Heart left ventricle (tissue), 13 donors: ENCODE measurements around the gene NPM1.

Experiments used
- CTCF ChIP-seq, 12 donors: fragments of 200-600 bp; sonication (generic) in 4 of 12; IDR thresholded peaks; one replicate each; pipeline versions ENCODE4 v1.5.0 to v1.8.0; 2018 to 2022; ENCODE audit warnings: antibody characterized with exemption in 12 of 12, mild to moderate bottlenecking in 5 of 12
- POLR2A ChIP-seq, 2 donors: fragments of 450-650 bp; IDR thresholded peaks; one replicate each; pipeline ENCODE4 v1.6.1; 2017; ENCODE audit warnings: antibody characterized with exemption in 2 of 2, mild to moderate bottlenecking in 2 of 2, moderate library complexity in 2 of 2
- donor health status: ischemic (EF 13 %, LVEDD 7.1; RV severe dilation, severe dysfunction).
- donor health status: DM: no; HTN: yes; CAD: no.
- donor health status: DM: no; HTN: no; CAD: no.
- donor health status: ischemic (EF 25% LVEDD 6.9; RV normal size, moderate dysfunction).
- donor health status: ischemic (EF 25% LVEDD 5.7; RV mildly dilated, moderate dysfunction).
- donor health status: ischemic (EF 35%, LVEDD 5.7; RV mildly dilated, moderate dysfunction).
- donor health status: nonischemic (EF 11% LVEDD 7.7; RV severe dilation, severe dysfunction).
- donor health status: DM: yes; HTN: yes; CAD: no.
- donor health status: PGD.
- donor health status: ischemic (EF 29% LVEDD 5.4; RV normal size, mild dysfunction).
- donor health status: nonischemic (EF 23%, LVEDD 6.1; RV moderate dilation, normal function).

- TF ChIP-seq POLR2A (IDR thresholded peaks at IDR 0.05) (no peak), CTCF (IDR thresholded peaks at IDR 0.05) (no peak)
These were observed 41.9 kb downstream of the NPM1 start for GRCh38 chr5:171429543-171429910.
